ENCODE results near the gene PDE3A.

PDE3A gene

GRCh38 chr12:20453756-20454310 lies 85.5 kb downstream of the PDE3A start:
- DNase-seq (ENCODE audit: extremely low read depth in 1 of 2, low read depth in 1 of 2): no peak

- no peak for DNase-seq (ENCODE audit: extremely low read depth in 1 of 2, low read depth in 1 of 2)
These were observed 86.8 kb downstream of the PDE3A start for GRCh38 chr12:20455001-20455706.

GRCh38 chr12:20457582-20457981 lies 89.2 kb downstream of the PDE3A start:
- no peak for DNase-seq (ENCODE audit: extremely low read depth in 1 of 2, low read depth in 1 of 2)

- no peak for DNase-seq (ENCODE audit: extremely low read depth in 1 of 2, low read depth in 1 of 2)
These were observed 89.7 kb downstream of the PDE3A start for GRCh38 chr12:20458011-20458410.

GRCh38 chr12:20459920-20460319 lies 91.6 kb downstream of the PDE3A start:
- DNase-seq (ENCODE audit: extremely low read depth in 1 of 2, low read depth in 1 of 2): no peak

- no peak for DNase-seq (ENCODE audit: extremely low read depth in 1 of 2, low read depth in 1 of 2)
These were observed 92.6 kb downstream of the PDE3A start for GRCh38 chr12:20460956-20461355.

- DNase-seq (ENCODE audit: extremely low read depth in 1 of 2, low read depth in 1 of 2): no peak
These were observed 95.7 kb downstream of the PDE3A start for GRCh38 chr12:20463913-20464524.

GRCh38 chr12:20469300-20469699 lies 101.0 kb downstream of the PDE3A start:
- DNase-seq (ENCODE audit: extremely low read depth in 1 of 2, low read depth in 1 of 2): no peak

GRCh38 chr12:20469756-20470155 lies 101.4 kb downstream of the PDE3A start:
- DNase-seq (ENCODE audit: extremely low read depth in 1 of 2, low read depth in 1 of 2): no peak

- no peak for DNase-seq (ENCODE audit: extremely low read depth in 1 of 2, low read depth in 1 of 2)
These were observed 103.9 kb downstream of the PDE3A start for GRCh38 chr12:20472102-20472782.

- no peak for DNase-seq (ENCODE audit: extremely low read depth in 1 of 2, low read depth in 1 of 2)
These were observed 104.8 kb downstream of the PDE3A start for GRCh38 chr12:20473133-20473532.

GRCh38 chr12:20474016-20474415 lies 105.7 kb downstream of the PDE3A start:
- DNase-seq (ENCODE audit: extremely low read depth in 1 of 2, low read depth in 1 of 2): no peak

GRCh38 chr12:20474443-20474842 lies 106.1 kb downstream of the PDE3A start:
- DNase-seq (ENCODE audit: extremely low read depth in 1 of 2, low read depth in 1 of 2): no peak

GRCh38 chr12:20475542-20475941 lies 107.2 kb downstream of the PDE3A start:
- no peak for DNase-seq (ENCODE audit: extremely low read depth in 1 of 2, low read depth in 1 of 2)

- no peak for DNase-seq (ENCODE audit: extremely low read depth in 1 of 2, low read depth in 1 of 2)
These were observed 108.2 kb downstream of the PDE3A start for GRCh38 chr12:20476551-20476950.

GRCh38 chr12:20477255-20477654 lies 108.9 kb downstream of the PDE3A start:
- DNase-seq (ENCODE audit: extremely low read depth in 1 of 2, low read depth in 1 of 2): no peak

- no peak for DNase-seq (ENCODE audit: extremely low read depth in 1 of 2, low read depth in 1 of 2)
These were observed 109.3 kb downstream of the PDE3A start for GRCh38 chr12:20477672-20478071.

GRCh38 chr12:20482491-20483054 lies 114.2 kb downstream of the PDE3A start:
- DNase-seq (ENCODE audit: extremely low read depth in 1 of 2, low read depth in 1 of 2): no peak

GRCh38 chr12:20483776-20484175 lies 115.4 kb downstream of the PDE3A start:
- DNase-seq (ENCODE audit: extremely low read depth in 1 of 2, low read depth in 1 of 2): no peak

- no peak for DNase-seq (ENCODE audit: extremely low read depth in 1 of 2, low read depth in 1 of 2)
These were observed 117.9 kb downstream of the PDE3A start for GRCh38 chr12:20486233-20486632.

- DNase-seq (ENCODE audit: extremely low read depth in 1 of 2, low read depth in 1 of 2): no peak
These were observed 119.2 kb downstream of the PDE3A start for GRCh38 chr12:20487519-20487918.
